H9 (cell line): Measurements from ENCODE around the gene PGBD4. TPM values are rescaled to one million over a fixed set of nuclear protein-coding genes. Genes with fewer than 3 reads are reported as not detected.
"Not testable (repeated sequence)": the region's sequence is repeated elsewhere in the genome, so short reads cannot be mapped to it uniquely, and the experiment has no call there.

Source experiments
- DNase-seq: peaks from one replicate; pipeline ENCODE4 v3.0.0-alpha.2; 2017
- H2AFZ ChIP-seq: one replicate; pipeline ENCODE4 v1.6.1; 2013; ENCODE audit warnings: mild to moderate bottlenecking, low read length, control low read depth, moderate library complexity
- H2AK5ac ChIP-seq: 2 replicates; pipeline ENCODE4 v1.6.1; 2013; ENCODE audit warnings: low read length, control low read depth, mixed read lengths; ENCODE audit not compliant: insufficient read length
- H2BK120ac ChIP-seq: one replicate; pipeline ENCODE4 v1.6.1; 2013; ENCODE audit warnings: low read depth, mild to moderate bottlenecking, low read length, control low read depth, inconsistent platforms; ENCODE audit not compliant: poor library complexity, severe bottlenecking
- H2BK12ac ChIP-seq: 2 replicates; pipeline ENCODE4 v1.6.1; 2013; ENCODE audit warnings: low read length, control low read depth, mixed read lengths, low read depth; ENCODE audit not compliant: insufficient read length
- H2BK15ac ChIP-seq: 2 replicates; pipeline ENCODE4 v1.6.1; 2013; ENCODE audit warnings: low read depth, low read length, control low read depth
- H2BK20ac ChIP-seq: one replicate; pipeline ENCODE4 v1.6.1; 2013; ENCODE audit warnings: low read depth, mild to moderate bottlenecking, low read length, control low read depth, inconsistent platforms; ENCODE audit not compliant: poor library complexity, severe bottlenecking
- H2BK5ac ChIP-seq: 2 replicates; pipeline ENCODE4 v1.6.1; 2013; ENCODE audit warnings: low read length, control low read depth, mixed read lengths; ENCODE audit not compliant: insufficient read length
- H3K14ac ChIP-seq: 2 replicates; pipeline ENCODE4 v1.6.1; 2013; ENCODE audit warnings: low read length, control low read depth; ENCODE audit not compliant: insufficient read depth
- H3K18ac ChIP-seq: 2 replicates; pipeline ENCODE4 v1.6.1; 2013; ENCODE audit warnings: low read depth, mild to moderate bottlenecking, mixed read lengths, low read length, control low read depth; ENCODE audit not compliant: insufficient read length
- H3K23ac ChIP-seq: 2 replicates; pipeline ENCODE4 v1.6.1; 2013; ENCODE audit warnings: low read length, control low read depth, mixed read lengths, low read depth; ENCODE audit not compliant: insufficient read length
- H3K23me2 ChIP-seq: 2 replicates; pipeline ENCODE4 v1.6.1; 2013; ENCODE audit warnings: low read depth, mild to moderate bottlenecking, mixed read lengths, low read length, control low read depth; ENCODE audit not compliant: insufficient read length, poor library complexity, severe bottlenecking
- H3K27ac ChIP-seq: 2 replicates; pipeline ENCODE4 v1.5.1; 2013; ENCODE audit warnings: low read length, control low read depth, mixed read lengths, low read depth; ENCODE audit not compliant: insufficient read length
- H3K27me3 ChIP-seq: 2 replicates; pipeline ENCODE4 v1.6.1; 2013; ENCODE audit warnings: low read length, control low read depth, inconsistent platforms; ENCODE audit not compliant: insufficient read depth
- H3K4ac ChIP-seq: 2 replicates; pipeline ENCODE4 v1.6.1; 2013; ENCODE audit warnings: low read depth, mild to moderate bottlenecking, control low read depth, inconsistent platforms, low read length, moderate library complexity
- H3K4me1 ChIP-seq: 2 replicates; pipeline ENCODE4 v1.6.1; 2013; ENCODE audit warnings: low read length, control low read depth, inconsistent platforms; ENCODE audit not compliant: insufficient read depth
- H3K4me2 ChIP-seq: 2 replicates; pipeline ENCODE4 v1.6.1; 2013; ENCODE audit warnings: low read length, control low read depth, mixed read lengths; ENCODE audit not compliant: insufficient read length, insufficient read depth
- H3K56ac ChIP-seq: 2 replicates; pipeline ENCODE4 v1.6.1; 2013; ENCODE audit warnings: low read depth, mild to moderate bottlenecking, mixed read lengths, low read length, control low read depth; ENCODE audit not compliant: insufficient read length
- H3K79me1 ChIP-seq: 2 replicates; pipeline ENCODE4 v1.6.1; 2013; ENCODE audit warnings: low read depth, mild to moderate bottlenecking, moderate library complexity, low read length, control low read depth, inconsistent platforms; ENCODE audit not compliant: insufficient read depth, poor library complexity, severe bottlenecking
- H3K79me2 ChIP-seq: 2 replicates; pipeline ENCODE4 v1.6.1; 2013; ENCODE audit warnings: low read length, control low read depth, inconsistent platforms; ENCODE audit not compliant: insufficient read depth
- H3K9ac ChIP-seq: 2 replicates; pipeline ENCODE4 v1.6.1; 2013; ENCODE audit warnings: low read length, control low read depth, mixed read lengths; ENCODE audit not compliant: insufficient read length; ENCODE audit errors: extremely low read depth
- H3K9me3 ChIP-seq: one replicate; pipeline ENCODE4 v1.6.1; 2013; ENCODE audit warnings: low read depth, low read length, inconsistent platforms; ENCODE audit not compliant: control insufficient read depth
- H3T11ph ChIP-seq: one replicate; pipeline ENCODE4 v1.6.1; 2013; ENCODE audit warnings: mild to moderate bottlenecking, low read length, control low read depth, inconsistent platforms
- H4K20me1 ChIP-seq: one replicate; pipeline ENCODE4 v1.6.1; 2013; ENCODE audit not compliant: control insufficient read depth, insufficient read length, insufficient read depth
- H4K5ac ChIP-seq: 2 replicates; pipeline ENCODE4 v1.6.1; 2013; ENCODE audit warnings: low read depth, mild to moderate bottlenecking, mixed read lengths, low read length, control low read depth; ENCODE audit not compliant: insufficient read length
- H4K8ac ChIP-seq: replicated peaks from 2 replicates; pipeline ENCODE4 v1.6.1; 2013; ENCODE audit warnings: low read length, control low read depth, mixed read lengths, low read depth; ENCODE audit not compliant: insufficient read length
- H4K91ac ChIP-seq: 2 replicates; pipeline ENCODE4 v1.6.1; 2013; ENCODE audit warnings: low read depth, mild to moderate bottlenecking, moderate library complexity, mixed read lengths, low read length, control low read depth; ENCODE audit not compliant: insufficient read length
- H3K27ac Mint-ChIP-seq, 3 experiments: 2 replicates in 2 of 3; 3 replicates in 1 of 3; pipeline ENCODE4 v1.8.0; 2020 to 2021; ENCODE audit warnings: mixed read lengths in 3 of 3, mild to moderate bottlenecking in 1 of 3, moderate library complexity in 1 of 3
- H3K27me3 Mint-ChIP-seq: 2 replicates; pipeline ENCODE4 v1.8.0; 2021; ENCODE audit warnings: low read depth, mild to moderate bottlenecking, moderate library complexity, mixed read lengths
- H3K36me3 Mint-ChIP-seq, 3 experiments: 2 replicates in 2 of 3; 3 replicates in 1 of 3; pipeline ENCODE4 v1.8.0; 2020 to 2021; ENCODE audit warnings: low read depth in 3 of 3, mixed read lengths in 3 of 3; ENCODE audit not compliant: insufficient read depth in 1 of 3
- H3K4me1 Mint-ChIP-seq, 2 experiments: 2 replicates each; pipeline ENCODE4 v1.8.0; 2020; ENCODE audit warnings: mixed read lengths in 2 of 2
- H3K4me3 Mint-ChIP-seq, 2 experiments: 2 replicates in 1 of 2; 3 replicates in 1 of 2; pipeline ENCODE4 v1.8.0; 2020 to 2021; ENCODE audit warnings: mild to moderate bottlenecking in 2 of 2, mixed read lengths in 2 of 2, moderate library complexity in 1 of 2
- H3K9me3 Mint-ChIP-seq, 2 experiments: 2 replicates in 1 of 2; 3 replicates in 1 of 2; pipeline ENCODE4 v1.8.0; 2020; ENCODE audit warnings: mild to moderate bottlenecking in 2 of 2, mixed read lengths in 2 of 2, moderate library complexity in 1 of 2
- WGBS: extraction: QIAGEN DNeasy Blood & Tissue Kit; methylation state at CpG from one replicate; pipeline ENCODE4 v1.1.7; 2013; ENCODE audit warnings: missing lambda C conversion rate, low lambda C conversion rate, mixed read lengths; ENCODE audit not compliant: insufficient read length; ENCODE audit errors: extremely low coverage; 5-methylcytosine and 5-hydroxymethylcytosine counted together
- total RNA-seq: library from RNA; stranded (reverse); gene quantifications from 2 replicates; pipeline ENCODE4 v1.2.1, GENCODE V29; 2021

Gene PGBD4
- total RNA-seq, 1 experiment from 2014 or later = 1.2 TPM

DNA sequence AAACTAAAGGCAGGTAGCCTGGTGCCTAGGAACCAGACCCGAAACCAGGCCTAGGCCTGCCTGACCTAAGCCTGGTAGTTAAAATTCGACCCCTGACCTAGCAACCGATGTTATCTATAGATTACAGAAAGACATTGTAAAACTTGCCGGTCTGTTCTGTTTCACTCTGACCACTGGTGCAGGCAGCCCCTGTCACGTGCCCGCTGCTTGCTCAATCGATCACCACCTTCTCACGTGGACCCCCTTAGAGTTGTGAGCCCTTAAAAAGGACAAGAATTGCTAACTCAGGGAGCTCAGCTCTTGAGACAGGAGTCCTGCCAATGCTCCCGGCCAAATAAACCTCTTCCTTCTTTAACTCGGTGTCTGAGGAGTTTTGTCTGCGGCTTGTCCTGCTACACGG, 19.9 kb downstream of the PGBD4 start:
- not testable (repeated sequence) for H3K23me2 ChIP-seq, H2BK5ac ChIP-seq, H3K4me2 ChIP-seq, H4K5ac ChIP-seq, H3K14ac ChIP-seq, H2BK12ac ChIP-seq, H3K23ac ChIP-seq, H3K4me1 Mint-ChIP-seq, H2AFZ ChIP-seq, H3K9ac ChIP-seq, H3K4ac ChIP-seq, H3K9me3 Mint-ChIP-seq, H3K9me3 ChIP-seq, H3K56ac ChIP-seq, H3K36me3 Mint-ChIP-seq, H4K20me1 ChIP-seq, DNase-seq, H3K79me2 ChIP-seq, H2BK15ac ChIP-seq, H3K27me3 ChIP-seq, H2BK20ac ChIP-seq, H3K79me1 ChIP-seq, H4K8ac ChIP-seq, H3K27ac Mint-ChIP-seq, H3K18ac ChIP-seq, H3K27me3 Mint-ChIP-seq, H3T11ph ChIP-seq, H3K27ac ChIP-seq, H4K91ac ChIP-seq, H3K4me1 ChIP-seq, H3K4me3 Mint-ChIP-seq, H2BK120ac ChIP-seq, H2AK5ac ChIP-seq
- WGBS = no CpG with 5 or more reads among the region's 12 CpGs
